Epithelial cell of esophagus (primary cell): Measurements from ENCODE around the gene PDGFC.

ENCODE experiments used
- DNase-seq: peaks from one replicate; pipeline ENCODE4 v3.0.0; 2010; ENCODE audit warnings: low read depth
- H3K4me3 ChIP-seq: 2 replicates; pipeline ENCODE4 v1.5.1; 2011; ENCODE audit warnings: mild to moderate bottlenecking, low read length, control low read depth
- CTCF ChIP-seq: IDR thresholded peaks from 2 replicates; pipeline ENCODE4 v1.5.1; 2011; ENCODE audit warnings: low read depth, mild to moderate bottlenecking, low read length, control low read depth, inconsistent platforms; ENCODE audit not compliant: insufficient read depth; ENCODE audit errors: missing control alignments

PDGFC gene

GRCh38 chr4:156892805-156893204, 78.8 kb downstream of the PDGFC start:
- no peak overlapping the region for H3K4me3 ChIP-seq
- peak; percentile 17 for DNase-seq

GRCh38 chr4:156889616-156890594, 81.7 kb downstream of the PDGFC start:
- no peak overlapping the region for H3K4me3 ChIP-seq
- peak; percentile 75 for DNase-seq
- no peak for TF ChIP-seq CTCF

More at GRCh38 chr4:156892805-156893204, 78.8 kb downstream of the PDGFC start:
- TF ChIP-seq CTCF, result no peak

- peak; percentile 88 for DNase-seq
- H3K4me3 ChIP-seq, result no peak overlapping the region
- no peak for TF ChIP-seq CTCF
These were observed 82.8 kb downstream of the PDGFC start for GRCh38 chr4:156888762-156889161.

GRCh38 chr4:156886481-156886880, 85.1 kb downstream of the PDGFC start:
- H3K4me3 ChIP-seq, result no peak overlapping the region
- no peak for TF ChIP-seq CTCF
- DNase-seq, result no peak

GRCh38 chr4:156885374-156885773, 86.2 kb downstream of the PDGFC start:
- no peak for DNase-seq
- no peak for TF ChIP-seq CTCF
- no peak overlapping the region for H3K4me3 ChIP-seq

GRCh38 chr4:156884183-156884582, 87.4 kb downstream of the PDGFC start:
- peak; percentile 48 for DNase-seq
- TF ChIP-seq CTCF, result no peak
- no peak overlapping the region for H3K4me3 ChIP-seq
